NCI-H345 treated with DMSO at 0.1 percent for 48 hours (cell line): ENCODE data around the gene GRIN2B.

Experiments used
- DNase-seq: peaks from one replicate; lab custom pipeline; 2025; ENCODE audit not compliant: unreplicated experiment; lab: John Stamatoyannopoulos, UW

Gene GRIN2B

GRCh38 chr12:13981296-13981962 is at the start of gene GRIN2B:
Gene GRIN2B (minus strand): TSS chr12:13981602. CDS start chr12:13866208, 115,394 bp downstream.
- no peak for DNase-seq

- DNase-seq = no peak
Observed at GRCh38 chr12:14026537-14026936, 45.1 kb upstream of the GRIN2B start.

- no peak for DNase-seq
Observed at GRCh38 chr12:14024591-14024990, 43.2 kb upstream of the GRIN2B start.

- no peak for DNase-seq
Observed at GRCh38 chr12:14018080-14018479, 36.7 kb upstream of the GRIN2B start.

GRCh38 chr12:14010989-14011388 is 29.6 kb upstream of the GRIN2B start:
- DNase-seq = no peak

GRCh38 chr12:14007639-14008038 is 26.2 kb upstream of the GRIN2B start:
- DNase-seq = no peak

- DNase-seq = no peak
Observed at GRCh38 chr12:13992585-13992984, 11.2 kb upstream of the GRIN2B start.

GRCh38 chr12:13992106-13992505 is 10.7 kb upstream of the GRIN2B start:
- no peak for DNase-seq

GRCh38 chr12:13986031-13986430 is 4.6 kb upstream of the GRIN2B start:
- DNase-seq = no peak

GRCh38 chr12:13981990-13982389 is 588 bp upstream of the GRIN2B start:
- DNase-seq = no peak

GRCh38 chr12:13980538-13981295 is 685 bp downstream of the GRIN2B start:
- peak; percentile 24 for DNase-seq

- no peak for DNase-seq
Observed at GRCh38 chr12:13979772-13980378, 1.5 kb downstream of the GRIN2B start.

- no peak for DNase-seq
Observed at GRCh38 chr12:13978876-13979275, 2.5 kb downstream of the GRIN2B start.

GRCh38 chr12:13976880-13977279 is 4.5 kb downstream of the GRIN2B start:
- no peak for DNase-seq

- DNase-seq = no peak
Observed at GRCh38 chr12:13976028-13976584, 5.3 kb downstream of the GRIN2B start.

GRCh38 chr12:13973996-13974395 is 7.4 kb downstream of the GRIN2B start:
- no peak for DNase-seq

GRCh38 chr12:13970803-13971202 is 10.6 kb downstream of the GRIN2B start:
- no peak for DNase-seq

GRCh38 chr12:13968281-13968680 is 13.1 kb downstream of the GRIN2B start:
- no peak for DNase-seq

- no peak for DNase-seq
Observed at GRCh38 chr12:13964666-13965065, 16.7 kb downstream of the GRIN2B start.

- no peak for DNase-seq
Observed at GRCh38 chr12:13962699-13963098, 18.7 kb downstream of the GRIN2B start.

- no peak for DNase-seq
Observed at GRCh38 chr12:13961971-13962370, 19.4 kb downstream of the GRIN2B start.
